Measurements from ENCODE around the gene PTPRF.

Gene PTPRF

DNA sequence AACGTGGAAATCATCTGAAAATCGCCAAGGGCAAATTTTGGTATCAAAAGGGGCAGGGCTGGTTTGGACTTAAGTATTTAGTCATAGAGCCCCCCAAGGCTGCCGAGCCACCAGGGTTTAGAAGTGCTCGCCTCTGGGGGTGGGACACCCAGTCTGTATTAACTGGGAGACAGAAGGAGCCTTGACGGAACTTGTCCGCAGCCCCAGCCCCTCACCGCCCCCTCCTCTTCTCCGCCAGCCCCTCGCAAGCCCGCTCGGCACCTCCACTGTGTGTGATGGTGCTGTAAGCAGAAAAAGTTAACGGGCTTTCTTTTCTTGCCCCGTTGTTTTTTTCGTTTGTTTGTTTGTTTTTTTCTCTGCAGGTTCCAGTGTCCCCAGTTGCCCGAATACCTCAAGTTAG is 81.7 kb downstream of the PTPRF start:
- H3K4me3 ChIP-seq (ENCODE audit: low read length) = no peak overlapping the region
- H3K4me2 ChIP-seq (ENCODE audit: low read length) = no peak overlapping the region
- no peak overlapping the region for H3K9ac ChIP-seq (ENCODE audit: low read length)
- no peak overlapping the region for H2AFZ ChIP-seq (ENCODE audit: low read depth, low read length)
- H3K79me2 ChIP-seq (ENCODE audit: low read length) = no peaks in the 10 kb centered on the region
- H3K27me3 ChIP-seq (ENCODE audit: low read depth, low read length) = no peaks in the 10 kb centered on the region
- no peaks in the 10 kb centered on the region for H3K36me3 ChIP-seq (replicated peaks; ENCODE audit: low read depth, low read length)
- no peaks in the 10 kb centered on the region for H3K4me1 ChIP-seq (ENCODE audit: low read length)
- no peaks in the 10 kb centered on the region for H4K20me1 ChIP-seq (ENCODE audit: insufficient read depth, low read length)
- H3K27ac ChIP-seq (ENCODE audit: low read length) = no peak overlapping the region
- H3K9me3 ChIP-seq (ENCODE audit: insufficient read depth, low read length) = no peaks in the 10 kb centered on the region
- TF ChIP-seq, protein P1, sequence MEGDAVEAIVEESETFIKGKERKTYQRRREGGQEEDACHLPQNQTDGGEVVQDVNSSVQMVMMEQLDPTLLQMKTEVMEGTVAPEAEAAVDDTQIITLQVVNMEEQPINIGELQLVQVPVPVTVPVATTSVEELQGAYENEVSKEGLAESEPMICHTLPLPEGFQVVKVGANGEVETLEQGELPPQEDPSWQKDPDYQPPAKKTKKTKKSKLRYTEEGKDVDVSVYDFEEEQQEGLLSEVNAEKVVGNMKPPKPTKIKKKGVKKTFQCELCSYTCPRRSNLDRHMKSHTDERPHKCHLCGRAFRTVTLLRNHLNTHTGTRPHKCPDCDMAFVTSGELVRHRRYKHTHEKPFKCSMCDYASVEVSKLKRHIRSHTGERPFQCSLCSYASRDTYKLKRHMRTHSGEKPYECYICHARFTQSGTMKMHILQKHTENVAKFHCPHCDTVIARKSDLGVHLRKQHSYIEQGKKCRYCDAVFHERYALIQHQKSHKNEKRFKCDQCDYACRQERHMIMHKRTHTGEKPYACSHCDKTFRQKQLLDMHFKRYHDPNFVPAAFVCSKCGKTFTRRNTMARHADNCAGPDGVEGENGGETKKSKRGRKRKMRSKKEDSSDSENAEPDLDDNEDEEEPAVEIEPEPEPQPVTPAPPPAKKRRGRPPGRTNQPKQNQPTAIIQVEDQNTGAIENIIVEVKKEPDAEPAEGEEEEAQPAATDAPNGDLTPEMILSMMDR (IDR thresholded peaks at IDR 0.05; ENCODE audit: low read depth, low read length) = no peak
- no peak for TF ChIP-seq EZH2phosphoT487 (IDR thresholded peaks at IDR 0.05; ENCODE audit: low read depth)

GRCh38 chr1:43613075-43613942 is 82.6 kb downstream of the PTPRF start:
- no peak overlapping the region for H3K27ac ChIP-seq (ENCODE audit: low read length)
- H3K79me2 ChIP-seq (ENCODE audit: low read length) = no peaks in the 10 kb centered on the region
- no peaks in the 10 kb centered on the region for H3K27me3 ChIP-seq (ENCODE audit: low read depth, low read length)
- H4K20me1 ChIP-seq (ENCODE audit: insufficient read depth, low read length) = no peaks in the 10 kb centered on the region
- no peak overlapping the region for H2AFZ ChIP-seq (ENCODE audit: low read depth, low read length)
- no peak overlapping the region for H3K4me2 ChIP-seq (ENCODE audit: low read length)
- no peaks in the 10 kb centered on the region for H3K4me1 ChIP-seq (ENCODE audit: low read length)
- no peaks in the 10 kb centered on the region for H3K36me3 ChIP-seq (replicated peaks; ENCODE audit: low read depth, low read length)
- H3K9ac ChIP-seq (ENCODE audit: low read length) = no peak overlapping the region
- TF ChIP-seq, protein P1 (IDR thresholded peaks at IDR 0.05; ENCODE audit: low read depth, low read length) = no peak
- TF ChIP-seq EZH2phosphoT487 (IDR thresholded peaks at IDR 0.05; ENCODE audit: low read depth) = no peak
- no peaks in the 10 kb centered on the region for H3K9me3 ChIP-seq (ENCODE audit: insufficient read depth, low read length)
- no peak overlapping the region for H3K4me3 ChIP-seq (ENCODE audit: low read length)

DNA sequence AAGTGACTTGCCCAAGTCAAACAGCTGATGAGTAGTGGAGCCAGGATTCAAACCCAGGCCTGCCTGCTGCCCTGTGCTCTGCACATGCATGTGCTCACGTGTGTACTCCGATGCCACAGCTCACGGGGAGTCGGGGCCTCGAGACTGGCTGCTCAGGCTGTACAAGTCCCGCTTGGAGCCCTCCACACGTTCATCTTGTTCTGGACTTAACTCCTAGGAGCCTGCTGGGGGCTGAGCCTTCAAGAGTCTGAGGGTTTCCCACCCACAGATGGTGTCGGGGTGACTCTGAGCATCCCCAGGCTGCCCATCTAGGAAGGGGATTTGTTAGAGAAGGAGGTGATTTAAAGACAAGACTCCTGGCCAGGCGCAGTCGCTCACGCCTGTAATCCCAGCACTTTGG is 83.5 kb downstream of the PTPRF start:
- H3K27me3 ChIP-seq (ENCODE audit: low read depth, low read length) = no peaks in the 10 kb centered on the region
- no peak for TF ChIP-seq EZH2phosphoT487 (IDR thresholded peaks at IDR 0.05; ENCODE audit: low read depth)
- TF ChIP-seq, protein P1 (IDR thresholded peaks at IDR 0.05; ENCODE audit: low read depth, low read length) = no peak
- no peaks in the 10 kb centered on the region for H3K79me2 ChIP-seq (ENCODE audit: low read length)
- no peak overlapping the region for H3K9ac ChIP-seq (ENCODE audit: low read length)
- no peak overlapping the region for H3K4me2 ChIP-seq (ENCODE audit: low read length)
- no peak overlapping the region for H2AFZ ChIP-seq (ENCODE audit: low read depth, low read length)
- no peak overlapping the region for H3K4me3 ChIP-seq (ENCODE audit: low read length)
- H3K36me3 ChIP-seq (replicated peaks; ENCODE audit: low read depth, low read length) = no peaks in the 10 kb centered on the region
- H3K4me1 ChIP-seq (ENCODE audit: low read length) = no peaks in the 10 kb centered on the region
- no peak overlapping the region for H3K27ac ChIP-seq (ENCODE audit: low read length)
- H3K9me3 ChIP-seq (ENCODE audit: insufficient read depth, low read length) = no peaks in the 10 kb centered on the region
- no peaks in the 10 kb centered on the region for H4K20me1 ChIP-seq (ENCODE audit: insufficient read depth, low read length)

GRCh38 chr1:43614891-43615290 is 84.2 kb downstream of the PTPRF start:
- H3K4me2 ChIP-seq (ENCODE audit: low read length) = no peak overlapping the region
- H3K4me3 ChIP-seq (ENCODE audit: low read length) = no peak overlapping the region
- H3K36me3 ChIP-seq (replicated peaks; ENCODE audit: low read depth, low read length) = no peaks in the 10 kb centered on the region
- no peaks in the 10 kb centered on the region for H3K27me3 ChIP-seq (ENCODE audit: low read depth, low read length)
- H3K9me3 ChIP-seq (ENCODE audit: insufficient read depth, low read length) = no peaks in the 10 kb centered on the region
- no peak overlapping the region for H3K9ac ChIP-seq (ENCODE audit: low read length)
- H3K27ac ChIP-seq (ENCODE audit: low read length) = no peak overlapping the region
- no peaks in the 10 kb centered on the region for H4K20me1 ChIP-seq (ENCODE audit: insufficient read depth, low read length)
- H2AFZ ChIP-seq (ENCODE audit: low read depth, low read length) = no peak overlapping the region
- TF ChIP-seq EZH2phosphoT487 (IDR thresholded peaks at IDR 0.05; ENCODE audit: low read depth) = no peak
- TF ChIP-seq, protein P1 (IDR thresholded peaks at IDR 0.05; ENCODE audit: low read depth, low read length) = no peak
- H3K4me1 ChIP-seq (ENCODE audit: low read length) = no peaks in the 10 kb centered on the region
- H3K79me2 ChIP-seq (ENCODE audit: low read length) = no peaks in the 10 kb centered on the region

All from OCI-LY3 (cell line).